ENCODE measurements around the gene RAB5B. TPM values are rescaled to one million over a fixed set of nuclear protein-coding genes. Genes with fewer than 3 reads are reported as not detected.

RAB5B gene
- total and polyA plus RNA-seq, 2 donors (not counting 3 experiments of a cell fraction or from before 2014, with no cell fraction given): 103 to 105 TPM

DNA sequence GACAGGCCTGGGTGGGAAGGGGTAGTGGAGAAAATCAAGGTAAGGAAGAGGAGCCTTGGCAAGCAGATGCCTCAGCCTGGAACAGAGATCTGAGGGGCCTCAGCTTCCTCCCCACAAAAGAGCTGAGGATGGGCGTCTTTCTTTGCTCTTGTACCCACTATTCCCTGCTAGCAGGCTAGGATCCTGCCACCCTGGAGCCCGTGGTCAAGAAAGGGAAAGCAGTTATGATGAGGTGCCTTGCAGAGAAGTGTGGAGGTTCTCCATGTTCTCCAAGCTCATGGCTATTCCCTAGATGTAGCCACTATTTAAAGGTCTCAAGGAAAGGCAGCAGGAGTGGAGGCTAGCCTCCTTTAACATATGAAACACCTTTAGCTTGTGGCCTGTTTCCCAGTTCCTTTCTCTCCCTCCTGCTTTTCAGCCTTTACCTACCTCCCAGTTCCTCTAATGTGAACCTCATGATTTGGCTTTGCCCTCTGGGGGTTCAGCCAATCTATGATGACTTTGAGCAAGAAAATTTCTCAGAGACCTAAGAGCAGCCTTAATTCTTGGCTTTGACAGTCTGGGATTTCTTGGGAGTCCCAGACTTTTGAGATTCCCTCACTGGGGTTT lies 48.1 kb downstream of the RAB5B start:
- H3K4me1 ChIP-seq (ENCODE audit: control insufficient read depth, extremely low read depth, insufficient read depth, low read length): no peaks in the 10 kb centered on the region
- ChIA-PET CTCF (interaction anchor here (1.1 kb wide), 1 partner anchor 284 kb away, joined by 3 read pairs; no protein-coding TSS in a partner anchor), POLR2A (no interaction called here)
- DNase-seq (ENCODE audit: low read depth, low spot score) (no peak), FAIRE-seq (no peak)
- no peaks in the 10 kb centered on the region for H3K9me1 ChIP-seq (replicated peaks; ENCODE audit: control insufficient read depth, extremely low read depth, insufficient read depth, low read length)
- intact Hi-C loops (cut with micrococcal nuclease): no loop called here
- dilution Hi-C loops (cut with MboI; ENCODE audit: extremely low pct_ligation_motif_present, low sequenced_read_pairs): no loop called here
- BruUV-seq (replicated peaks): no TSS peak
- H3K79me2 ChIP-seq (ENCODE audit: control insufficient read depth, insufficient read depth, low read length): no peaks in the 10 kb centered on the region
- no peak overlapping the region for H3K9ac ChIP-seq (replicated peaks; ENCODE audit: extremely low read depth, insufficient read depth, low read length)
- no peak overlapping the region for H3K27ac ChIP-seq (ENCODE audit: insufficient read depth, low read depth, low read length)
- no peak overlapping the region for H3K4me3 ChIP-seq (replicated peaks in 1 of 3; ENCODE audit: insufficient read depth in 1 of 3, low read depth in 1 of 3, low read length in 3 of 3)
- no peaks in the 10 kb centered on the region for H3K9me3 ChIP-seq (replicated peaks; ENCODE audit: control insufficient read depth, insufficient read depth, low read length)
- peaks cover 0 to 3% of the 10 kb centered on the region in 2 experiments for H3K36me3 ChIP-seq (ENCODE audit: control insufficient read depth in 2 of 2, extremely low read depth in 1 of 2, insufficient read depth in 2 of 2, low read length in 2 of 2)
- H4K20me1 ChIP-seq (replicated peaks; ENCODE audit: control insufficient read depth, extremely low read depth, insufficient read depth, low read length): no peaks in the 10 kb centered on the region
- H3K27me3 ChIP-seq (ENCODE audit: control insufficient read depth in 2 of 2, insufficient read depth in 2 of 2, low read length in 2 of 2): no peaks in the 10 kb centered on the region
- TF ChIP-seq GATA2 (IDR thresholded peaks at IDR 0.05; ENCODE audit: insufficient read depth, insufficient read length, low read depth, low read length) (no peak), MAX (IDR thresholded peaks at IDR 0.05; ENCODE audit: insufficient read depth, insufficient read length) (no peak), MYC (IDR thresholded peaks at IDR 0.05; ENCODE audit: low read depth, low read length) (no peak), FOS (IDR thresholded peaks at IDR 0.05; ENCODE audit: borderline replicate concordance, insufficient read depth, low read length) (no peak), POLR2A (IDR thresholded peaks at IDR 0.05; ENCODE audit: low read depth, low read length) (no peak), JUN (IDR thresholded peaks at IDR 0.05; ENCODE audit: borderline replicate concordance, insufficient read depth, insufficient read length, low read depth) (no peak), POLR2AphosphoS5 (IDR thresholded peaks at IDR 0.05; ENCODE audit: insufficient read depth, low read depth, low read length) (no peak), EZH2 (IDR thresholded peaks at IDR 0.05; ENCODE audit: borderline replicate concordance, low read depth, low read length, severe bottlenecking) (no peak)
- TF ChIP-seq, protein P1, sequence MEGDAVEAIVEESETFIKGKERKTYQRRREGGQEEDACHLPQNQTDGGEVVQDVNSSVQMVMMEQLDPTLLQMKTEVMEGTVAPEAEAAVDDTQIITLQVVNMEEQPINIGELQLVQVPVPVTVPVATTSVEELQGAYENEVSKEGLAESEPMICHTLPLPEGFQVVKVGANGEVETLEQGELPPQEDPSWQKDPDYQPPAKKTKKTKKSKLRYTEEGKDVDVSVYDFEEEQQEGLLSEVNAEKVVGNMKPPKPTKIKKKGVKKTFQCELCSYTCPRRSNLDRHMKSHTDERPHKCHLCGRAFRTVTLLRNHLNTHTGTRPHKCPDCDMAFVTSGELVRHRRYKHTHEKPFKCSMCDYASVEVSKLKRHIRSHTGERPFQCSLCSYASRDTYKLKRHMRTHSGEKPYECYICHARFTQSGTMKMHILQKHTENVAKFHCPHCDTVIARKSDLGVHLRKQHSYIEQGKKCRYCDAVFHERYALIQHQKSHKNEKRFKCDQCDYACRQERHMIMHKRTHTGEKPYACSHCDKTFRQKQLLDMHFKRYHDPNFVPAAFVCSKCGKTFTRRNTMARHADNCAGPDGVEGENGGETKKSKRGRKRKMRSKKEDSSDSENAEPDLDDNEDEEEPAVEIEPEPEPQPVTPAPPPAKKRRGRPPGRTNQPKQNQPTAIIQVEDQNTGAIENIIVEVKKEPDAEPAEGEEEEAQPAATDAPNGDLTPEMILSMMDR (IDR thresholded peaks at IDR 0.05; ENCODE audit: extremely low read depth in 1 of 2, insufficient read depth in 1 of 2, low read depth in 1 of 2, low read length in 2 of 2): no peak
- H2AFZ ChIP-seq (ENCODE audit: low read depth, low read length): no peak overlapping the region
- H3K4me2 ChIP-seq (ENCODE audit: insufficient read depth, low read length): no peak overlapping the region

Measured in endothelial cell of umbilical vein (primary cell).